Hepatocyte (in vitro differentiated cells): Measurements from ENCODE around the gene PRPS2.

Source experiments
- CTCF ChIP-seq: fragments of 200-600 bp; sonication (generic); IDR thresholded peaks from 2 replicates; pipeline ENCODE4 v1.5.1; 2016; ENCODE audit warnings: antibody characterized with exemption, mild to moderate bottlenecking; ENCODE audit not compliant: poor library complexity
- EZH2 ChIP-seq: fragments of 200-600 bp; sonication (generic); IDR thresholded peaks from 2 replicates; pipeline ENCODE4 v1.6.1; 2016; ENCODE audit warnings: antibody characterized with exemption, mild to moderate bottlenecking, borderline replicate concordance

- no peak for TF ChIP-seq CTCF
- no peak for TF ChIP-seq EZH2
Measured at GRCh38 chrX:12824944-12825343, 33.7 kb downstream of the PRPS2 start.
